ENCODE data around the gene PREX1.

The PREX1 gene

DNA sequence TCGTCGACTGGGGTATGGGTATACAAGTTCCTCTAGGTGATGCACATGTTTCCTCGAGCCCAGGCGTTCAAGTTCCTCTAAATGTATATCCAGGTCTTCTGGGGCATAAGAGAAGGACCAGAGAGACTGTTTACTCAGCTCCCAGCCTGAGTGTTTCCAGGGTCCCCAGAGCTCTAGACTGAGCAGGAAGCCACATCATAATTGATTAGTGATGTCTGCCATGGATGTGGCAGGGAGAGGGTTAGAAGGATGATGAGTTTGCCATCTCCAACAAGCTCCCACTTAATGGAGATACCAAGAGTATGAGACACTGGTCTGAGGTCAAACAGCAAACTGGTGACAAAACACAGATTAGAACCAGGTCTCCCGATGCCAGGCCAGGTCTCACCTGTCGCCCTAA lies 74.8 kb downstream of the PREX1 start:
- TF ChIP-seq, protein P1, sequence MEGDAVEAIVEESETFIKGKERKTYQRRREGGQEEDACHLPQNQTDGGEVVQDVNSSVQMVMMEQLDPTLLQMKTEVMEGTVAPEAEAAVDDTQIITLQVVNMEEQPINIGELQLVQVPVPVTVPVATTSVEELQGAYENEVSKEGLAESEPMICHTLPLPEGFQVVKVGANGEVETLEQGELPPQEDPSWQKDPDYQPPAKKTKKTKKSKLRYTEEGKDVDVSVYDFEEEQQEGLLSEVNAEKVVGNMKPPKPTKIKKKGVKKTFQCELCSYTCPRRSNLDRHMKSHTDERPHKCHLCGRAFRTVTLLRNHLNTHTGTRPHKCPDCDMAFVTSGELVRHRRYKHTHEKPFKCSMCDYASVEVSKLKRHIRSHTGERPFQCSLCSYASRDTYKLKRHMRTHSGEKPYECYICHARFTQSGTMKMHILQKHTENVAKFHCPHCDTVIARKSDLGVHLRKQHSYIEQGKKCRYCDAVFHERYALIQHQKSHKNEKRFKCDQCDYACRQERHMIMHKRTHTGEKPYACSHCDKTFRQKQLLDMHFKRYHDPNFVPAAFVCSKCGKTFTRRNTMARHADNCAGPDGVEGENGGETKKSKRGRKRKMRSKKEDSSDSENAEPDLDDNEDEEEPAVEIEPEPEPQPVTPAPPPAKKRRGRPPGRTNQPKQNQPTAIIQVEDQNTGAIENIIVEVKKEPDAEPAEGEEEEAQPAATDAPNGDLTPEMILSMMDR (IDR thresholded peaks at IDR 0.05; ENCODE audit: insufficient read depth, low read length, poor library complexity, severe bottlenecking), result no peak
- DNase-seq (ENCODE audit: extremely low read depth, insufficient read length), result no peak
- Histone ChIP-seq H3K27me3 (replicated peaks; ENCODE audit: control insufficient read depth, insufficient read depth, low read length) (no peaks in the 10 kb centered on the region), H3K4me3 (replicated peaks; ENCODE audit: low read depth, low read length) (no peak overlapping the region), H3K36me3 (ENCODE audit: control insufficient read depth, insufficient read depth, low read length) (peaks cover 14% of the 10 kb centered on the region)

- no peaks in the 10 kb centered on the region for H3K27me3 ChIP-seq (replicated peaks; ENCODE audit: control insufficient read depth, insufficient read depth, low read length)
- no peak for DNase-seq (ENCODE audit: extremely low read depth, insufficient read length)
- H3K4me3 ChIP-seq (replicated peaks; ENCODE audit: low read depth, low read length), result no peak overlapping the region
- H3K36me3 ChIP-seq (ENCODE audit: control insufficient read depth, insufficient read depth, low read length), result peaks cover 15% of the 10 kb centered on the region
- TF ChIP-seq, protein P1 (IDR thresholded peaks at IDR 0.05; ENCODE audit: insufficient read depth, low read length, poor library complexity, severe bottlenecking), result no peak
Observed at GRCh38 chr20:48751871-48752270, 75.9 kb downstream of the PREX1 start.

- no peak for DNase-seq (ENCODE audit: extremely low read depth, insufficient read length)
- TF ChIP-seq, protein P1 (IDR thresholded peaks at IDR 0.05; ENCODE audit: insufficient read depth, low read length, poor library complexity, severe bottlenecking), result no peak
- no peak overlapping the region for H3K4me3 ChIP-seq (replicated peaks; ENCODE audit: low read depth, low read length)
- no peaks in the 10 kb centered on the region for H3K27me3 ChIP-seq (replicated peaks; ENCODE audit: control insufficient read depth, insufficient read depth, low read length)
- peaks cover 15% of the 10 kb centered on the region for H3K36me3 ChIP-seq (ENCODE audit: control insufficient read depth, insufficient read depth, low read length)
Observed at GRCh38 chr20:48750941-48751635, 76.7 kb downstream of the PREX1 start.

GRCh38 chr20:48750376-48750775 lies 77.4 kb downstream of the PREX1 start:
- no peak for DNase-seq (ENCODE audit: extremely low read depth, insufficient read length)
- H3K36me3 ChIP-seq (ENCODE audit: control insufficient read depth, insufficient read depth, low read length), result peaks cover 13% of the 10 kb centered on the region
- H3K4me3 ChIP-seq (replicated peaks; ENCODE audit: low read depth, low read length), result no peak overlapping the region
- TF ChIP-seq, protein P1 (IDR thresholded peaks at IDR 0.05; ENCODE audit: insufficient read depth, low read length, poor library complexity, severe bottlenecking), result no peak
- H3K27me3 ChIP-seq (replicated peaks; ENCODE audit: control insufficient read depth, insufficient read depth, low read length), result no peaks in the 10 kb centered on the region

- DNase-seq (ENCODE audit: extremely low read depth, insufficient read length), result no peak
- TF ChIP-seq, protein P1 (IDR thresholded peaks at IDR 0.05; ENCODE audit: insufficient read depth, low read length, poor library complexity, severe bottlenecking), result no peak
- no peaks in the 10 kb centered on the region for H3K27me3 ChIP-seq (replicated peaks; ENCODE audit: control insufficient read depth, insufficient read depth, low read length)
- H3K36me3 ChIP-seq (ENCODE audit: control insufficient read depth, insufficient read depth, low read length), result peaks cover 16% of the 10 kb centered on the region
- H3K4me3 ChIP-seq (replicated peaks; ENCODE audit: low read depth, low read length), result no peak overlapping the region
Observed at GRCh38 chr20:48749437-48749836, 78.4 kb downstream of the PREX1 start.

DNA sequence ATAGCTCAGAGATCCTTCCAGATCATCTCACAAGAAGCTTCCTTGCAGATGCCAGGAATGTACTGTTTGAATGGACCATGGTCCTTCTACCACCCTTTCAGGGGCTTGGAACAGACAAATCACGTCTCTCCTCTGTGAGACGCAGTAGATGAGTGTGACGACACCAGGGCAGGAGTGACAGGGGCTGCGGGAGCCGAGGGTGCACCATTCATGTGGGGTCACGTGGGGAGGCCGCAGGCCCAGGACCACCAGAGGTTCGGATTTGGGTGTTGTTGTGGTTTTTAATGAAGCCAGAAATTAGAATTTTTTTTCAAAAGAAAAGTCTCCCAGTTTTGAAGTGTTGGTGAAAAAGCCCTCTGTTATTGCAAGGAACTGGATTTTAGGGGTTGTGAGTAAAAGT lies 79.2 kb downstream of the PREX1 start:
- no peak for DNase-seq (ENCODE audit: extremely low read depth, insufficient read length)
- TF ChIP-seq, protein P1 (IDR thresholded peaks at IDR 0.05; ENCODE audit: insufficient read depth, low read length, poor library complexity, severe bottlenecking), result no peak
- Histone ChIP-seq H3K4me3 (replicated peaks; ENCODE audit: low read depth, low read length) (no peak overlapping the region), H3K36me3 (ENCODE audit: control insufficient read depth, insufficient read depth, low read length) (peaks cover 18% of the 10 kb centered on the region), H3K27me3 (replicated peaks; ENCODE audit: control insufficient read depth, insufficient read depth, low read length) (no peaks in the 10 kb centered on the region)
